Osteoblast (primary cell): ENCODE measurements around the gene IZUMO4. TPM values are rescaled to one million over a fixed set of nuclear protein-coding genes. Genes with fewer than 3 reads are reported as not detected.
A peak's percentile ranks its signal among the peaks of the same experiment; 100 is the strongest.

Experiments used
- DNase-seq: peaks from one replicate; pipeline ENCODE4 v3.0.0; 2011; ENCODE audit warnings: low spot score, mixed read lengths; ENCODE audit not compliant: insufficient read length; ENCODE audit errors: missing footprints
- H2AFZ ChIP-seq: 2 replicates; pipeline ENCODE4 v1.6.0; 2011; ENCODE audit warnings: mild to moderate bottlenecking, low read length
- H3K27ac ChIP-seq: 2 replicates; pipeline ENCODE4 v1.5.1; 2011; ENCODE audit warnings: mild to moderate bottlenecking, low read depth, low read length, moderate library complexity
- H3K27me3 ChIP-seq: 2 replicates; pipeline ENCODE4 v1.6.0; 2012; ENCODE audit warnings: mild to moderate bottlenecking, control low read depth, inconsistent platforms, low read length, moderate library complexity; ENCODE audit not compliant: insufficient read depth
- H3K36me3 ChIP-seq: 2 replicates; pipeline ENCODE4 v1.5.1; 2011; ENCODE audit warnings: mild to moderate bottlenecking, low read length, control low read depth, moderate library complexity; ENCODE audit not compliant: insufficient read depth
- H3K4me1 ChIP-seq: 2 replicates; pipeline ENCODE4 v1.5.1; 2011; ENCODE audit warnings: mild to moderate bottlenecking, low read length, control low read depth, moderate library complexity; ENCODE audit not compliant: insufficient read depth
- H3K4me2 ChIP-seq: 2 replicates; pipeline ENCODE4 v1.6.0; 2011; ENCODE audit warnings: mild to moderate bottlenecking, low read length; ENCODE audit not compliant: insufficient read depth
- H3K4me3 ChIP-seq: fragments of 200-600 bp; sonication (generic); 3 replicates; pipeline ENCODE4 v1.5.1; 2012; ENCODE audit warnings: mild to moderate bottlenecking, low read length, inconsistent platforms; ENCODE audit not compliant: insufficient read depth
- H3K79me2 ChIP-seq: 2 replicates; pipeline ENCODE4 v1.6.0; 2012; ENCODE audit warnings: mild to moderate bottlenecking, low read length, control low read depth, inconsistent platforms; ENCODE audit not compliant: insufficient read depth
- H3K9me3 ChIP-seq: 2 replicates; pipeline ENCODE4 v1.5.1; 2011; ENCODE audit warnings: low read depth, low read length, control low read depth
- H4K20me1 ChIP-seq: 2 replicates; pipeline ENCODE4 v1.6.0; 2012; ENCODE audit warnings: mild to moderate bottlenecking, low read length, control low read depth; ENCODE audit not compliant: insufficient read depth
- total RNA-seq: library from RNA; depleted of rRNA; stranded (reverse); fragments of >200 nt; gene quantifications from 2 replicates; pipeline ENCODE4 v1.2.3, GENCODE V29; 2012
- TF ChIP-seq, protein P1 (sequence below): IDR thresholded peaks from 2 replicates; pipeline ENCODE4 v1.5.1; 2011; ENCODE audit warnings: mild to moderate bottlenecking, low read depth, low read length, moderate library complexity; ENCODE audit errors: extremely low read depth

Gene IZUMO4
- total RNA-seq, 1 donor, result 0.36 TPM

- Histone ChIP-seq H4K20me1 (peaks cover 51% of the 10 kb centered on the region), H3K36me3 (peaks cover 14% of the 10 kb centered on the region), H3K9me3 (no peaks in the 10 kb centered on the region), H3K27me3 (no peaks in the 10 kb centered on the region), H3K27ac (peak overlapping the region; percentile 58), H3K4me2 (peak overlapping the region; percentile 96), H3K79me2 (peaks cover 50% of the 10 kb centered on the region), H3K4me1 (peaks cover 22% of the 10 kb centered on the region), H2AFZ (no peak overlapping the region), H3K4me3 (peak overlapping the region; percentile 86)
- TF ChIP-seq, protein P1, sequence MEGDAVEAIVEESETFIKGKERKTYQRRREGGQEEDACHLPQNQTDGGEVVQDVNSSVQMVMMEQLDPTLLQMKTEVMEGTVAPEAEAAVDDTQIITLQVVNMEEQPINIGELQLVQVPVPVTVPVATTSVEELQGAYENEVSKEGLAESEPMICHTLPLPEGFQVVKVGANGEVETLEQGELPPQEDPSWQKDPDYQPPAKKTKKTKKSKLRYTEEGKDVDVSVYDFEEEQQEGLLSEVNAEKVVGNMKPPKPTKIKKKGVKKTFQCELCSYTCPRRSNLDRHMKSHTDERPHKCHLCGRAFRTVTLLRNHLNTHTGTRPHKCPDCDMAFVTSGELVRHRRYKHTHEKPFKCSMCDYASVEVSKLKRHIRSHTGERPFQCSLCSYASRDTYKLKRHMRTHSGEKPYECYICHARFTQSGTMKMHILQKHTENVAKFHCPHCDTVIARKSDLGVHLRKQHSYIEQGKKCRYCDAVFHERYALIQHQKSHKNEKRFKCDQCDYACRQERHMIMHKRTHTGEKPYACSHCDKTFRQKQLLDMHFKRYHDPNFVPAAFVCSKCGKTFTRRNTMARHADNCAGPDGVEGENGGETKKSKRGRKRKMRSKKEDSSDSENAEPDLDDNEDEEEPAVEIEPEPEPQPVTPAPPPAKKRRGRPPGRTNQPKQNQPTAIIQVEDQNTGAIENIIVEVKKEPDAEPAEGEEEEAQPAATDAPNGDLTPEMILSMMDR, result no peak
- peak; percentile 93 for DNase-seq
Measured at GRCh38 chr19:2050349-2050990, 46.2 kb upstream of the IZUMO4 start.

GRCh38 chr19:2050991-2051772 lies 45.5 kb upstream of the IZUMO4 start, which contains the start of gene MKNK2:
Gene MKNK2, minus strand, starts transcription at chr19:2051244. Its CDS starts 393 bp downstream, at chr19:2050851.
- H4K20me1 ChIP-seq, result peaks cover 44% of the 10 kb centered on the region
- DNase-seq, result peak; percentile 100
- peak within 1 kb of the TSS; percentile 86 for H3K4me3 ChIP-seq
- H3K27me3 ChIP-seq, result no peaks in the 10 kb centered on the region
- H3K36me3 ChIP-seq, result peaks cover 8% of the 10 kb centered on the region
- H3K4me2 ChIP-seq, result peak within 1 kb of the TSS; percentile 96
- H3K79me2 ChIP-seq, result peaks cover 46% of the 10 kb centered on the region
- H3K27ac ChIP-seq, result peak within 1 kb of the TSS; percentile 63
- H3K9me3 ChIP-seq, result no peaks in the 10 kb centered on the region
- H2AFZ ChIP-seq, result peak within 1 kb of the TSS; percentile 90
- TF ChIP-seq, protein P1, result peak; percentile 45
- peaks cover 24% of the 10 kb centered on the region for H3K4me1 ChIP-seq

DNA sequence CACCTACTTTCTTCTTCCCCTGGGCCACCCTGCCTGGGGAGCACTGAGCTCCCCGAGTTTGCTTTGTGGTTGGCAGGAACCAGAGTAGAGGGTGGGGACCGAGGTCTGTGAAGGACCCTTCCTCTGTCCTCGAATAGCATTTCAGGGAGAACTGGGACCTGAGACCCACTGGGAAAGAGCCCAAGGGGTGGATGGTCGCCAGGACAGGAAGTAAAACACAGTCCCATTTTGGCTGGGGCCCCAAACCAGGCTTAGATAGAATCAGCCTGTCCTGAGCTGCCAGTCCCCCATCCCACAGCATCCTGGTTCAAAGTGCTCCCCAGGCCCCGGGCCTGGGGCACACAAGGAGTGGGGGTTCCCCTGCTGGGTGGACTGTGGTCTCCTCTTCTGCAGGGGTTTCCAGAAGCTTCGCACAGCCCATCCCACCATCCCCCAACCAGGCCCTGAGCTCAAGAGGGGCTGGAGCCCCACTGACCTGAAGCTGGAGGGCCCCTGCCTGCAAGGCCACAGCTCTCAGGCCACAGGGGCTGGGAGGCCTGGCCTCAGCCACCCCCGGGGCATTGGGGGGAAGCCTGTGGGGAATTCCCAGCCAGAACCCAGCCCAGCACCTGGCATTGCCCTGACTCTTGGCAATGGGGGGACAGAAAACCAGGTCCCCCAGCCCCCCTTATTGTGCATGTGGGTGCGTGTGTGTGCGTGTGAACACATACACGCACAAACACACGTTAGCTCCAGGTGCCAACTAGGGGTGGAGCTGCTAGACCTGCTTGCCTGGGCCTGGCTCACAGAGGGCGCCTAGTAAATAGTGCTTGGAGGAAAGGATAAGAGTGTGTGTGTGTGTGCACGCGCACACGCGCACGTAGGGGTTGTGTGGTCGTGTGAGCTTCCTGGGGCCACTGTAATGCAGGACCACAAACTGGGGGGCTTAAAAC lies 44.7 kb upstream of the IZUMO4 start:
- H3K4me3 ChIP-seq, result peak overlapping the region; percentile 86
- DNase-seq, result peak; percentile 51
- peaks cover 36% of the 10 kb centered on the region for H4K20me1 ChIP-seq
- H3K4me1 ChIP-seq, result peaks cover 27% of the 10 kb centered on the region
- no peaks in the 10 kb centered on the region for H3K36me3 ChIP-seq
- peak overlapping the region; percentile 63 for H3K27ac ChIP-seq
- no peaks in the 10 kb centered on the region for H3K27me3 ChIP-seq
- H3K79me2 ChIP-seq, result peaks cover 38% of the 10 kb centered on the region
- peak overlapping the region; percentile 83 for H3K4me2 ChIP-seq
- peak overlapping the region; percentile 90 for H2AFZ ChIP-seq
- H3K9me3 ChIP-seq, result no peaks in the 10 kb centered on the region
- TF ChIP-seq, protein P1, result no peak
